Fibroblast of lung (primary cell): ENCODE data around the gene MLXIP.

ENCODE experiments used
- EZH2 ChIP-seq: IDR thresholded peaks from 2 replicates; pipeline ENCODE4 v1.5.1; 2012; ENCODE audit warnings: low read length, control low read depth, mild to moderate bottlenecking; ENCODE audit errors: missing control alignments
- TF ChIP-seq, protein P1 (sequence below), 2 donors: IDR thresholded peaks in 1 of 2; conservative IDR thresholded peaks in 1 of 2; 1 replicate in 1 of 2; 2 replicates in 1 of 2; pipeline ENCODE4 v1.5.1; 2011 to 2012; ENCODE audit warnings: low read length in 2 of 2, control low read depth in 1 of 2, inconsistent platforms in 1 of 2, low read depth in 1 of 2, mild to moderate bottlenecking in 1 of 2

DNA sequence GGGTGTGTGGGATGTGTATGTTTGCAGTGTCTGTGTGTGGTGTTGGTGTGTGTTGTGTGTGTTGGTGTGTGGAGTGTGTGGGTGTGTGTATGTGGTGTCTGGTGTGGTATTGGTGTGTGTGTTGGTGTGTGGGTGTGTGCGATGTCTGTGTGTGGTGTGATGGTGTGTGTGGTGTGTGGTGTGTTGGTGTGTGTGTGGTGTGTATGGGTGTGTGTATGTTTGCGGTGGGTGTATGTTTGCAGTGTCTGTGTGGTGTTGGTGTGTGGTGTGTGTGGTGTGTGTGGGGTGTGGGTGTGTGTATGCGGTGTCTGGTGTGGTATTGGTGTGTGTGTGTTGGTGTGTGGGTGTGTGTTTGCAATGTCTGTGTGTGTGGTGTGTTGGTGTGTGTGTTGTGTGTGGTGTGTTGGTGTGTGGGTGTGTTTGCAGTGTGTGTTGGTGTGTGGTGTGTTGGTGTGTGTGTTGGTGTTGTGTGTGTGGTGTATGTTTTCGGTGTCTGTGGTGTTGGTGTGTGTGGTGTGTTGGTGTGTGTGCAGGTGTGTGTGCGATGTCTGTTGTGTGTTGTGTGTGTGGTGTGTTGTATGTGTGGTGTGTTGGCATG is 15.7 kb downstream of the MLXIP start:
- TF ChIP-seq, protein P1, sequence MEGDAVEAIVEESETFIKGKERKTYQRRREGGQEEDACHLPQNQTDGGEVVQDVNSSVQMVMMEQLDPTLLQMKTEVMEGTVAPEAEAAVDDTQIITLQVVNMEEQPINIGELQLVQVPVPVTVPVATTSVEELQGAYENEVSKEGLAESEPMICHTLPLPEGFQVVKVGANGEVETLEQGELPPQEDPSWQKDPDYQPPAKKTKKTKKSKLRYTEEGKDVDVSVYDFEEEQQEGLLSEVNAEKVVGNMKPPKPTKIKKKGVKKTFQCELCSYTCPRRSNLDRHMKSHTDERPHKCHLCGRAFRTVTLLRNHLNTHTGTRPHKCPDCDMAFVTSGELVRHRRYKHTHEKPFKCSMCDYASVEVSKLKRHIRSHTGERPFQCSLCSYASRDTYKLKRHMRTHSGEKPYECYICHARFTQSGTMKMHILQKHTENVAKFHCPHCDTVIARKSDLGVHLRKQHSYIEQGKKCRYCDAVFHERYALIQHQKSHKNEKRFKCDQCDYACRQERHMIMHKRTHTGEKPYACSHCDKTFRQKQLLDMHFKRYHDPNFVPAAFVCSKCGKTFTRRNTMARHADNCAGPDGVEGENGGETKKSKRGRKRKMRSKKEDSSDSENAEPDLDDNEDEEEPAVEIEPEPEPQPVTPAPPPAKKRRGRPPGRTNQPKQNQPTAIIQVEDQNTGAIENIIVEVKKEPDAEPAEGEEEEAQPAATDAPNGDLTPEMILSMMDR (conservative IDR thresholded peaks at IDR 0.05 in 1 of 2, IDR thresholded peaks at IDR 0.05 in 1 of 2; ENCODE audit: low read depth in 1 of 2, low read length in 2 of 2) = no peak
- no peak for TF ChIP-seq EZH2
